Non-pigmented ciliary epithelial cell (primary cell): ENCODE measurements around the gene CPNE5.
"Not testable (repeated sequence)": the region's sequence is repeated elsewhere in the genome, so short reads cannot be mapped to it uniquely, and the experiment has no call there.

Source experiments
- DNase-seq: peaks from one replicate; pipeline ENCODE4 v3.0.0-alpha.2; 2010; ENCODE audit warnings: low read depth

The CPNE5 gene

GRCh38 chr6:36815962-36816735, 23.1 kb downstream of the CPNE5 start:
- no peak for DNase-seq

DNA sequence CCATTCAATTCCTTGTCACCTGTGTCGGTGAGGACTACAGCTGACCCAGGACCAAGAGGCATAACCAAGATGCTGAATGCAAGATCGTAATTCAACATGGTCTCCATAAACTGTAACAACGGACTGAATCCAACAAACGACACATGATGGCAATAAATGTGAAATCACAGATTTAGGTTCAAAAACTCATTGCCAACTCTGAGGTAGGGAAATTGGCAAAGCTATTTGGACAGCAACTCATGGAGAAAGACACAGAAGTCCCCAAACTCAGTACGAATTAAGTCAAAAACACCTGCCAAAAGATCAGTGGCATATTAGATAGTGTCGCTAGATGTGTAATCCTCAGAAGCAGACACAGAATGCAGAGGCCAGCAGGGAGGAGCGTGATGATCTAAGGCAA, 25.0 kb downstream of the CPNE5 start:
- no peak for DNase-seq

DNA sequence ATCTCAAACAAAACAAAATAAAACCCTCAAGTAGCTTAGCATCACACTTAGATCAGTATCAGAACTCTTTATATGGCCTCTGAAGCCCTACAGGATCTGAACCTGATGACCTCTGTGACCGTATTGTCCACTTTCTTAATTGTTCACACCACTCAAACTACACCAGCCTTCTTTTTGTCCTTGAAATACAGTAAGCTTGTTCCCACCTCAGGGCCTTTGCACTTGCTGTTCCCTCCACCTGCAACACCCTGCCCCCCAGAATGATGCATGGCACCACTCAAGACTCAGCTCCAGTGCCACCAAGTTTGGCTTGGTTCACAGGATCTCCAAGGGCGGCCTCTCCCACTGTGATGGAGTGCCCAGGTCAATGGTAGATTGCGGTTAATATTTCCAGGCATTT, 25.7 kb downstream of the CPNE5 start:
- DNase-seq = no peak

GRCh38 chr6:36813047-36813446, 26.2 kb downstream of the CPNE5 start:
- not testable (repeated sequence) for DNase-seq

DNA sequence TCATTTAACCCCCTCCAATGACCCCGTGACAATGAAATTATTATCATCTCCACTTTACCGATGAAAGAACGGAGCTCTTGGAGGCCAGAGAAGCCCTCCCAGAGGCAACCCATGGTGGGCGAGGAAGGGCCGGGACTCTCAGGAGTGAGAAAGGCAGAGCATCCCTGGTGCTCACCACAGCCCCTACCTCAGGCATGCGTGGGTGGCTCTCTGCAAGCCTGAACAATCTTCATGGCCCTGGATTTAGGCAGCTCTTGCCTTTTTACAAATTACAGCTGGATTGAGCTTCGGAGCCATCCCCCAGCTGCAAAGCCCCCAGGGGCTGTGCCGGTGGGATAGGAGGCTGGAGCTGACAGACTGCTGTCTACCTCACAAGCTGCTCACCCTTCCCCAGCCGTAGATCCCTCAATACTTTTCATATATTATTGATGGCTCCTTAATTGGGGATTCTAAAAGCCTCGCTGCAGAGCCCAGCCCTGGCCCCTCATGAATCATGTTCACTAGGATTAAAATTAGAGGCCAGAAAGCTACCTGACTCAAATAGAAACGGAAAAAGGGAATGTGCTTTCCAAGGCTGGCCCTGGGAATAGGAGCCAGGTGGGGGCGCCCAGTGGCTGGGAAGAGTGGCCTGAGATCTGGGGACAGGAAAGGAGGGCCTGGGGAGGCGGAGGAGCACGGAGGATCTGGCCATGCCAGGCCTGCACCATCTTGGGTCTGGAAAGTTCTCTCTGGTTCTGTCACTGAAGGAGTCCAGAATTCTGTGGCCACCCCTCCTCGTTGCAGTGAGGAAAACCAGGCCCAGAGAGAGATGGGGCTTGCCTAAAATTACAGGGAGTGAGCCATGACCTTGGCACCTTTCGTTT, 29.1 kb downstream of the CPNE5 start:
- DNase-seq = no peak

GRCh38 chr6:36809156-36809555, 30.1 kb downstream of the CPNE5 start:
- DNase-seq = no peak

- DNase-seq = no peak
Measured at GRCh38 chr6:36808634-36809033, 30.6 kb downstream of the CPNE5 start.

GRCh38 chr6:36807750-36808149, 31.5 kb downstream of the CPNE5 start:
- no peak for DNase-seq

DNA sequence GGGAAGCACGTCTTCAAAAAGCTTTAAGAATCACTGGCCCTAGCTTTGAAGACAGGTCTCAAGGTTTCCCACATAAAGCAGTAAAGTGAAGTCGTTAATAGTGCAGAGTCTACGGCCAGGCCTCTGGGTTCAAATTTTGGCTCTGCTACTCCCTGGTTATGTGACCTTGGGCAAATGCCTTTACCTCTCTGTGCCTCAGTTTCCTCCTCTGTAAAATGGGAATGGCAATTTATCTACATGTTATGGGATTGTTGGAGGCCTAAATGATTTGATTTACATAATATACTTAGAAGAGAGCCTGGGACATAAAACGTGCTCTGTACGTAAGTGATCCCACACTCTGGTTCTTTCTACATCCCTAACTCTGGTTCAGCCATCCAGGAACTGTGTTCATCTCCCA, 32.1 kb downstream of the CPNE5 start:
- no peak for DNase-seq

GRCh38 chr6:36805917-36806316, 33.3 kb downstream of the CPNE5 start:
- DNase-seq = no peak

DNA sequence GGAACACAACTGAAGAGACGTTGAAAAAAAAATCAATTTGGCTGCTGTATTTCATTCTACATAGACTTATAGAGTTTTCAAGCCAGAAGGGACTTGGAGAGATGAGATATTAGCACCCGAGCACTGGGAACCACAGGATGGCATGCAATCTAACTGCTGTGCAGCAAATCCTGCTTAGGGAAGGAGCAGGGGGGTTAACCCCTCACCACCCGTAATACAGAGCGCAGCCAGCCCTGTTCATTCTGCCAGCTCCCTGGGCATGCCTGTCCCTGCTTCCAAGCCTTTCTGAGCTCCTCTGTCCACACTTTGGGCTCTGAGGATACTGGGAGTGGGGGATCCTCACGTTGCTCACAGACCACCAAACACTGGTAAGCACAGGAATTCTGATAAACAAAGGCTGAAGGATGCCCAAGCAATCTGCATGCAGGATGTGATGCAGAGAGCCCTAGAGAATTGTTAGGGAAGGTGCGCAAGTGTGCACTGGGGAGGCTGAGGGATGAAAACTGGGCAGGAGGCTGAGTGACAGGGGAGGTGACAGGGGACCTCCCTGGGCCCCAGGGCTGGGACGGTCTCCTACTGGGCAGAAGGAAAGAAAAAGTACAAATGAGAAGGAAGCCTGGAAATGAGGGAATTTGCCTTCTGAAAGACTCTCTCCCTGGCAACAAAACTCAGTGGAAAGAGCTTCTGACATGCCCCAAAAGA, 34.0 kb downstream of the CPNE5 start:
- DNase-seq = no peak

GRCh38 chr6:36804563-36804962, 34.7 kb downstream of the CPNE5 start:
- no peak for DNase-seq

DNA sequence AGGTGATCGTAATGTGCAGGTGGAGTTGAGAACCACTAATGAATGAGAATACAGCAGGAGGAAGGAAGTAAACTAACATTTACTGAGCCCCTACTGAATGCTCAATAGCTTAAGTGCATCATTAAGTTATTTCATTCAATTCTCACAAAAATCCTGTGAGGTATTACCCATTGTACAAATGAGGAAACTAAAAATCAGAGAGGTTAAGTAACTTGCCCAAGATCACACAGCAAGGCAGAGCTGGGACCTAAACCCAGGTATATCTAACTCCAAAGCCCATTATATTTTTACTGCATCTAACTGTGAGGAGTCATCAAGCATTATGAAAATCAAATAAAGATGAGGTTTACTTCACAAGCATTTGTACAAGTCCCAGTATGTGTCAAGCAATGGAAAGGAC, 35.3 kb downstream of the CPNE5 start:
- DNase-seq = no peak

DNA sequence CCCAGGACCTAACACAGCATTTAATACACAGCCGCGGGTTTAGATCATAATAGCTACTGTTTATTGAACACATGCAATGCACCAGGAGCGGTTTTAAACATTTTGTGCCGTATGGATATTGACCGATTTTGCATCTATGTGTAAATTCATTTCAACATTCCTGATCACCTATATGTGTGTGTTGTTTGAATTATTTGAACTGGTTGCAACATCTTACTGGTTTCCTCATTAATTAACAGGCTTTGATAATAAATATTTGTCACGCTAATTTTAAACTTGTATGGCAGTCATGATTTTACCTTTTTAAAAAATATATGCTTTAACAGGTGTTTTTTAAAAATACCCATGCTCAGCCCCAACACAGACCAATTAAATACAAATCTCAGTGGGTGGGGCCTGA, 35.8 kb downstream of the CPNE5 start:
- no peak for DNase-seq

DNA sequence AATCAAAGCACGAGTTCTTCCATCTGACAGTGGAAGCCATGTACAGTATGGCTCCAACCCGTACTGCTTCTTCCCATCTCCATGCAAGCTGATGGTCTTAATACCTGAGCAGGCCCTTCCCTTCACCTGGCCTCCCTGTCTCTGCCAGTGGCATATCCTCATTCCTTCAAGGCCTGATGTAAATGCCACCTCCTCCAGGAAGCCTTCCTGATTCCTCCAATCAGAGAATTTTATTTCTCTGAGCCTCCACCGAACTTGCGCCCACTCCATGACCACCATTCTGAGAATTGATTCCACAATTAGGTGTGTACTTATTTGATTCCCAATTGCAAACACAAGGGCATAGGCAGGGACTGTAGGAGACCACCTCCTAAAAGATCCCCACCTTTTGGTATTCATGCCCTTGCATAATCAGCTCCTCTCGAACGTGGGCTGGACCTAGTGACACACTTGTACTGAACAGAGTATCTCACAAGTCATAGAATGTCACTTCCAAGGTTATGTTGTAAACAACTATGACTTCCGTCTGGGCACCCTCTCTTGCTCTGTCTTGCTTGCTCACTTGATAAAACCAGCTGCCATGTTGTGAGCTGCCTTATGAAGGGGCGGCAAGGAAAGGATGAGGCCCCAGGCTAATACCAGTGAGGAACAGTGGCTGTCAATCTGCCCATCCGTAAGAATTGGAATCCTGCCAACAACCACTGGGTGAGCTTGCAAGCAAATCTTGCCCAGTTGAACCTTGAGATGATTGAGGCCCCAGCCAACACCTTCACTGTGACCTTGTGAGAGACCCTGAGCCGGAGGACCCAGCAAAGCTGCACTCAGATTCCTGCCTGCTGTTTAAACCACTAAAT, 38.8 kb downstream of the CPNE5 start:
- DNase-seq = no peak

DNA sequence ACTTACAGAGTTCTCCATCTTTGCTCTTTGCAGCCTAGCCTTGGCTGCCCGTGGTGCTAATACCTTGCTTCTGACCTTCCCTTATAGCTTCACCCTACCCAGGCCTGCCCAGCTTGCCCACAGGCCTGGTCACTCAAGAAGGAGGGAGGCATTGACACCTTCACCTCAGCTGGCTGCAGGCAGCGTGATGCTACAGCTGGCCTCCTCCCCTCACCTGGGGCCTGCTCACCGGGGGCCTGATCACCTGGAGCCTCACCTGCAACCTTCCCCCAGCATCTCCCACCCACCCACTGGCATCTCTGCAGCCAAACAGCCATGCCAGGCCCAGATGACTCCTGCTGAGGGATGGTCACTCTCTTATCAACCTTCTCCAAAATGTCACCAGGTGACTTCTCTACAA, 40.4 kb downstream of the CPNE5 start:
- no peak for DNase-seq

GRCh38 chr6:36797653-36798052, 41.6 kb downstream of the CPNE5 start:
- DNase-seq = no peak

DNA sequence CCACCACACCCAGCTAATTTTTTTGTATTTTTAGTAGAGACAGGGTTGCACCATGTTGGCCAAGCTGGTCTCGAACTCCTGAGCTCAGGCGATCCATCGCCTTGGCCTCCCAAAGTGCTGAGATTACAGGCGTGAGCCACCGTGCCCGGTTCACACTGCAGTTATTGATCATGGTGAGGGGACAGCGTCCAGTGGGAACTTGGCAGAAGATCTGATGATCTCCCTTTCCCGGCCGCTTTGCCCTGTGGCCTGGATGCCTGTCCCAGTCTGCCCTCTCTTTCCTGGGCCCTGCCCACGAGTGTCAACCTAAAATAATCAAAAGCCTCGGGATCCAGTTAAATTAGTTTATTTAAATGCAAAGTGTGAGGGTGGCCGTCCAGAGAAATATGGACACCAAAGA, 42.2 kb downstream of the CPNE5 start:
- no peak for DNase-seq

DNA sequence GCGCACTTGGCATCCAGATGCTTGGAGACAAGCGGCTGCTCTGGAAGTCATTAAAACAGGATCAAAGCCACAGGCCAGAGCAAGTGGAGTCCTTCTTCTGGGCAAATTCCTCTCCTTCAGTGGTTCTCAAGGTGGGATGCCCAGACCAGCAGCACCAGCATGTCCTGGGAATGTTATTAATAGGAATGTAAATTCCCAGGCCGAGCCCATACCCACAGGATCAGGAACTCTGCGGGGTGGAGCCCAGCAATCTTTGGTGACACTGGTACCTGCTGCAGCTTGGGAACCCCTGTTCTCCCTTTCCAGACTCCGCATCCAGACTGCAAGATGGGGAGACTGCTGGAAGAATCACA, 44.6 kb downstream of the CPNE5 start:
- no peak for DNase-seq

- no peak for DNase-seq
Measured at GRCh38 chr6:36793913-36794712, 45.1 kb downstream of the CPNE5 start.

- no peak for DNase-seq
Measured at GRCh38 chr6:36793296-36793912, 45.8 kb downstream of the CPNE5 start.
